Upper lobe of left lung (tissue), 6 donors: ENCODE data around the gene GRIN2A. TPM values are rescaled to one million over a fixed set of nuclear protein-coding genes. Genes with fewer than 3 reads are reported as not detected.

ENCODE experiments used
- ATAC-seq, 2 donors: fragments of 200-7000 bp; cut with Tn5 transposase; one replicate each; pipeline ENCODE4 v1.9.1; 2022; ENCODE audit warnings: mild to moderate bottlenecking in 2 of 2, moderate library complexity in 2 of 2; ENCODE audit not compliant: low FRiP score in 2 of 2
- DNase-seq, 2 donors: peaks; one replicate each; pipeline ENCODE4 v3.0.0-alpha.2; 2019 to 2020
- H3K27ac ChIP-seq, 4 donors: fragments of 200-600 bp; sonication (generic); one replicate each; pipeline ENCODE4 v1.5.1; 2016 to 2019
- H3K27me3 ChIP-seq, 4 donors: fragments of 200-600 bp; sonication (generic); one replicate each; pipeline ENCODE4 v1.5.1; 2017 to 2019
- H3K36me3 ChIP-seq, 4 donors: fragments of 200-600 bp; sonication (generic); one replicate each; pipeline ENCODE4 v1.5.1; 2016 to 2019
- H3K4me1 ChIP-seq, 4 donors: fragments of 200-600 bp; sonication (generic); one replicate each; pipeline ENCODE4 v1.5.1; 2018 to 2019
- H3K4me3 ChIP-seq, 4 donors: fragments of 200-600 bp; sonication (generic); one replicate each; pipeline ENCODE4 v1.5.1; 2017 to 2019; ENCODE audit warnings: mild to moderate bottlenecking in 2 of 4, moderate library complexity in 1 of 4
- H3K9me3 ChIP-seq, 4 donors: fragments of 200-600 bp; sonication (generic); one replicate each; pipeline ENCODE4 v1.5.1; 2018 to 2019
- EP300 ChIP-seq, 4 donors: sonication (generic); formaldehyde crosslinking; IDR thresholded peaks; one replicate each; pipeline ENCODE4 v1.5.1; 2017; ENCODE audit warnings: antibody characterized with exemption in 4 of 4, control low read depth in 2 of 4
- POLR2A ChIP-seq, 4 donors: fragments of 450-650 bp; IDR thresholded peaks; one replicate each; pipeline ENCODE4 v1.5.1; 2016 to 2017; ENCODE audit warnings: antibody characterized with exemption in 4 of 4, mild to moderate bottlenecking in 2 of 4
- POLR2AphosphoS5 ChIP-seq, 2 donors: sonication (generic); formaldehyde crosslinking; IDR thresholded peaks; one replicate each; pipeline ENCODE4 v1.5.1; 2017; ENCODE audit warnings: antibody characterized with exemption in 2 of 2
- WGBS, 2 donors: methylation state at CpG; one replicate each; pipeline ENCODE4 v1.1.5; 2017 to 2018; 5-methylcytosine and 5-hydroxymethylcytosine counted together
- total RNA-seq, 6 donors: library from RNA; depleted of rRNA in 4 of 6; stranded (reverse); fragments of >200 nt in 4 of 6; gene quantifications; one replicate each; pipeline versions ENCODE4 v1.1.0 to v1.2.1, GENCODE V29; 2016 to 2021
- TF ChIP-seq, protein P1 (sequence below), 6 experiments: fragments of 450-650 bp in 4 of 6; fragments of 200-600 bp in 2 of 6; sonication (generic) in 2 of 6; IDR thresholded peaks; one replicate each; pipeline ENCODE4 v1.5.1; 2016 to 2019; ENCODE audit warnings: antibody characterized with exemption in 6 of 6
- donor health status: DM: no; HTN: no; CAD: no; lungs with moderate emphysema.
- donor health status: DM: no; HTN: yes; CAD: no; lungs with severe emphysema.

The GRIN2A gene
- total RNA-seq, 6 donors from 2014 or later, result 0.11 to 0.57 (median 0.30) TPM; not detected in 3

DNA sequence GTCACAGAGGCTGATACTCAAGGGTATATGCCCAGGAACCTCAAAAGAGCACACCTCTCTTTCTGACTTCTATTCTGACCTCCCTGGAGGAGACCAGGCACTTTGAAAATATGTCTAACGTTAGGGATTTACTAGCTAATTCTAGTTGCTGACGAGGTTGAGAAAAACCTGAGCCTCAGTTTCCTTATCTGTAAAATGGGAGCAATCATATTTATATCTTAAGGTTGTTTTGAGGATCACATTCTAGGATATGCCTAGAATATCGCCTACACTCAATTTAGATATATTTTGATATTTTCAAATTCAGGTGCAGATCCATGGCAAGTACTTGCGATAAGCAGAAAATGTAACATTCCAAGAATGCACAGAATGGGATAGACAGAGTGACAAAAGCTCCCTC, 425.8 kb downstream of the GRIN2A start:
- H3K27ac ChIP-seq, result no peak overlapping the region
- H3K27me3 ChIP-seq, result no peaks in the 10 kb centered on the region
- no peak for TF ChIP-seq EP300 (IDR thresholded peaks at IDR 0.05)
- TF ChIP-seq, protein P1, sequence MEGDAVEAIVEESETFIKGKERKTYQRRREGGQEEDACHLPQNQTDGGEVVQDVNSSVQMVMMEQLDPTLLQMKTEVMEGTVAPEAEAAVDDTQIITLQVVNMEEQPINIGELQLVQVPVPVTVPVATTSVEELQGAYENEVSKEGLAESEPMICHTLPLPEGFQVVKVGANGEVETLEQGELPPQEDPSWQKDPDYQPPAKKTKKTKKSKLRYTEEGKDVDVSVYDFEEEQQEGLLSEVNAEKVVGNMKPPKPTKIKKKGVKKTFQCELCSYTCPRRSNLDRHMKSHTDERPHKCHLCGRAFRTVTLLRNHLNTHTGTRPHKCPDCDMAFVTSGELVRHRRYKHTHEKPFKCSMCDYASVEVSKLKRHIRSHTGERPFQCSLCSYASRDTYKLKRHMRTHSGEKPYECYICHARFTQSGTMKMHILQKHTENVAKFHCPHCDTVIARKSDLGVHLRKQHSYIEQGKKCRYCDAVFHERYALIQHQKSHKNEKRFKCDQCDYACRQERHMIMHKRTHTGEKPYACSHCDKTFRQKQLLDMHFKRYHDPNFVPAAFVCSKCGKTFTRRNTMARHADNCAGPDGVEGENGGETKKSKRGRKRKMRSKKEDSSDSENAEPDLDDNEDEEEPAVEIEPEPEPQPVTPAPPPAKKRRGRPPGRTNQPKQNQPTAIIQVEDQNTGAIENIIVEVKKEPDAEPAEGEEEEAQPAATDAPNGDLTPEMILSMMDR (IDR thresholded peaks at IDR 0.05), result no peak
- TF ChIP-seq POLR2AphosphoS5 (IDR thresholded peaks at IDR 0.05), result no peak
- no peak for TF ChIP-seq POLR2A (IDR thresholded peaks at IDR 0.05)
- no peaks in the 10 kb centered on the region for H3K36me3 ChIP-seq
- WGBS, 2 donors, result 82 to 91% methylated on average over 4 of the region's 4 CpGs
- no peak overlapping the region for H3K4me3 ChIP-seq
- ATAC-seq (no peak), DNase-seq (no peak)
- H3K4me1 ChIP-seq, result no peaks in the 10 kb centered on the region
- no peaks in the 10 kb centered on the region for H3K9me3 ChIP-seq

DNA sequence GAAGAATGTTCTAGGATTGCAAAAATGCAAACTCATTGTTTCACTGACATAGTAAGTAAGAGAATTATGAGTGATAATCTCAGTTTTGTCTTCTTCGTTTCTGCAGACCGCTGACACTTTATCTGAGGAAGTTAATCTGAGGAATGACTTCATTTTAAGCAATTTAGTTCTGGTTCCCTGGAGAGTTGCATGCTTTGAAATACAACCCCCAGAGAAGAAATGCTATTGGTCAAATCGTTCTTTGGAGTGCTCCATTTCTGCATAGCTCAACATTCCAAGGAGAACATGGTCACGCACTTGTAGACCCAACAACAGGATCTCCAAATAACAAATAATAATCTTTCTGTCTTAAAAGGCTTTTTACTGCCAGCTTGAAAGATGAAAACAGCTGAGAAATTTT, 427.1 kb downstream of the GRIN2A start:
- 58 to 70% methylated on average over 4 of the region's 4 CpGs for WGBS, 2 donors
- no peaks in the 10 kb centered on the region for H3K36me3 ChIP-seq
- TF ChIP-seq POLR2A (IDR thresholded peaks at IDR 0.05) (no peak), POLR2AphosphoS5 (IDR thresholded peaks at IDR 0.05) (no peak), EP300 (IDR thresholded peaks at IDR 0.05) (no peak)
- TF ChIP-seq, protein P1 (IDR thresholded peaks at IDR 0.05), result no peak
- H3K9me3 ChIP-seq, result no peaks in the 10 kb centered on the region
- H3K4me3 ChIP-seq, result no peak overlapping the region
- no peak for DNase-seq
- no peaks in the 10 kb centered on the region for H3K4me1 ChIP-seq
- no peak overlapping the region for H3K27ac ChIP-seq
- no peak for ATAC-seq
- no peaks in the 10 kb centered on the region for H3K27me3 ChIP-seq

DNA sequence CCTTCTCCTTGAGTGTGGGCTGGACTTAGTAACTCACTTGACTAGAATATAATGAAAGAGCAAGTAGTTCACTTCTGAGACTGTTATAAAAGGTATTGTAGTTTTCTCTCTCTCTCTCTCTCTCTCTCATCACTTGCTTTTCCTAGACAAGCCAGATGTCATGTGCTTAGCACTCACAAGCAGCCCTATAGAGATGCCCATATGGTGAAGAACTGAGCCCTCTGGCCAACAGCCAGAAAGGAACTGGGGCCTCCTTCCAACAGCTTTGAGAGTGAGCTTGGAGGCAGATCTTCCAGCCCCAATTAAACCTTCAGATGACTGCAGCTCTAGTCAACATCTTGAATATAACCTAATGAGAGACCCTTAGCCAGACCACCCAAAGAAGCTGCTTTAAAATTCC, 440.5 kb downstream of the GRIN2A start:
- no peaks in the 10 kb centered on the region for H3K4me1 ChIP-seq
- no peak for DNase-seq
- no peaks in the 10 kb centered on the region for H3K27me3 ChIP-seq
- H3K27ac ChIP-seq, result no peak overlapping the region
- no peaks in the 10 kb centered on the region for H3K9me3 ChIP-seq
- H3K4me3 ChIP-seq, result no peak overlapping the region
- no peak for ATAC-seq
- no peak for TF ChIP-seq EP300 (IDR thresholded peaks at IDR 0.05)
- no peak for TF ChIP-seq POLR2A (IDR thresholded peaks at IDR 0.05)
- TF ChIP-seq, protein P1 (IDR thresholded peaks at IDR 0.05), result no peak
- no peak for TF ChIP-seq POLR2AphosphoS5 (IDR thresholded peaks at IDR 0.05)
- H3K36me3 ChIP-seq, result no peaks in the 10 kb centered on the region

DNA sequence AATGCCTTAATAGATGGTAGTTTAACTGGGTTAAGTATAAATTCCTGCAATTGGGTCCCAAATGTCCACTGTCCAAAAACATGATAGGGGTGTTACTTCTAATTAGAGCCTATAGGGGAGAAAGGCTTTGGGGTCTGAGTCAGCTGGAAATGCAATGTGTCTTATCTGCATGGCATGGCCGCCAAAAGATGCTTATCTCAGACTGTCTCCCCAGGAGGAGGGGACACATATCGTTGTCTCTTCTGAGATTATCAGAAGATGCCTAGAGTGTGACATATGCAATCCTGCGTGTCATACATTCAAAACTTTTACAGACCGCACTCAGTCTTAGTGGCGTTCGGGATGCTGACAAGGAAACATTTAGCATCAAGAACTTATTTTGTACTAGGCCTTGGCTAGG, 442.9 kb downstream of the GRIN2A start:
- ATAC-seq, result no peak
- no peaks in the 10 kb centered on the region for H3K27me3 ChIP-seq
- H3K9me3 ChIP-seq, result no peaks in the 10 kb centered on the region
- no peaks in the 10 kb centered on the region for H3K36me3 ChIP-seq
- no peak overlapping the region for H3K4me3 ChIP-seq
- WGBS, 2 donors, result 81 to 84% methylated on average over 6 of the region's 6 CpGs
- H3K4me1 ChIP-seq, result no peaks in the 10 kb centered on the region
- H3K27ac ChIP-seq, result no peak overlapping the region
- DNase-seq, result no peak
- TF ChIP-seq EP300 (IDR thresholded peaks at IDR 0.05), result no peak
- no peak for TF ChIP-seq POLR2AphosphoS5 (IDR thresholded peaks at IDR 0.05)
- TF ChIP-seq POLR2A (IDR thresholded peaks at IDR 0.05), result no peak
- TF ChIP-seq, protein P1 (IDR thresholded peaks at IDR 0.05), result no peak

DNA sequence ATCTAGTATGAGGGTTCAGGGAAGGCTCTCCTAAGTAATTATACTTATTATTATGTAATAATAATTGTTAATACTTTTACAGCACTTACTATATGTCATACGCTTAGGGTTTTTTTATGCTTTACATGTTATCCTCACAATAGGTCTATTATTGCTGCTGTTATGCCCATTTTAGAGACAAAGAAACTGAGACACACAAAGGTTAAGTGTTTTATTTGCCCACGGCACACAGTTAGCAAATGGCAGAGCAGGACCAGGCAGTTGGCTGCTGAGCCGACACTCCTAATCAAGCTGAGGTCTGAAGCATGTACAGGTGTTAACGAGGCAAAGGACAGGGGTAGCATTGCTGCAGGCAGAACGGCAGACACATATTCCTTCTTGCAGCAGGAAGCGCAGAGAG, 443.5 kb downstream of the GRIN2A start:
- WGBS, 2 donors, result 84 to 85% methylated on average over 6 of the region's 6 CpGs

More for the DNA sequence above, 443.5 kb downstream of the GRIN2A start:
- Histone ChIP-seq H3K4me1 (no peaks in the 10 kb centered on the region), H3K36me3 (no peaks in the 10 kb centered on the region), H3K27me3 (no peaks in the 10 kb centered on the region), H3K4me3 (no peak overlapping the region), H3K27ac (no peak overlapping the region), H3K9me3 (no peaks in the 10 kb centered on the region)
- no peak for ATAC-seq
- DNase-seq, result no peak
- TF ChIP-seq POLR2AphosphoS5 (IDR thresholded peaks at IDR 0.05) (no peak), EP300 (IDR thresholded peaks at IDR 0.05) (no peak), POLR2A (IDR thresholded peaks at IDR 0.05) (no peak)
- TF ChIP-seq, protein P1 (IDR thresholded peaks at IDR 0.05), result no peak
